Mesothelial cell of epicardium (in vitro differentiated cells): ENCODE measurements around the gene ECI1. TPM values are rescaled to one million over a fixed set of nuclear protein-coding genes. Genes with fewer than 3 reads are reported as not detected.

ENCODE experiments used
- DNase-seq, 2 experiments: peaks; one replicate each; pipeline ENCODE4 v3.0.0; 2021; ENCODE audit warnings: low spot score in 2 of 2; ENCODE audit not compliant: unreplicated experiment in 2 of 2
- H3K27ac Mint-ChIP-seq: 2 replicates; pipeline ENCODE4 v1.8.0; 2021; ENCODE audit warnings: mixed read lengths
- H3K27me3 Mint-ChIP-seq: 2 replicates; pipeline ENCODE4 v1.8.0; 2021; ENCODE audit warnings: low read depth, mixed read lengths
- H3K36me3 Mint-ChIP-seq: 2 replicates; pipeline ENCODE4 v1.8.0; 2021; ENCODE audit warnings: mixed read lengths
- H3K4me1 Mint-ChIP-seq: 2 replicates; pipeline ENCODE4 v1.8.0; 2021; ENCODE audit warnings: mixed read lengths
- H3K4me3 Mint-ChIP-seq: 2 replicates; pipeline ENCODE4 v1.8.0; 2021; ENCODE audit warnings: mild to moderate bottlenecking, moderate library complexity, mixed read lengths
- H3K9me3 Mint-ChIP-seq: 2 replicates; pipeline ENCODE4 v1.8.0; 2021; ENCODE audit warnings: mixed read lengths
- total RNA-seq: library from RNA; stranded (reverse); gene quantifications from 3 replicates; pipeline ENCODE4 v1.2.1, GENCODE V29; 2021
- TF ChIP-seq, protein P1 (sequence below): fragments of 200-600 bp; sonication (generic); IDR thresholded peaks from one replicate; pipeline ENCODE4 v1.5.0; 2021; ENCODE audit warnings: antibody characterized with exemption; ENCODE audit not compliant: unreplicated experiment

The ECI1 gene
- total RNA-seq, 1 donor from 2014 or later, result 53.3 TPM

DNA sequence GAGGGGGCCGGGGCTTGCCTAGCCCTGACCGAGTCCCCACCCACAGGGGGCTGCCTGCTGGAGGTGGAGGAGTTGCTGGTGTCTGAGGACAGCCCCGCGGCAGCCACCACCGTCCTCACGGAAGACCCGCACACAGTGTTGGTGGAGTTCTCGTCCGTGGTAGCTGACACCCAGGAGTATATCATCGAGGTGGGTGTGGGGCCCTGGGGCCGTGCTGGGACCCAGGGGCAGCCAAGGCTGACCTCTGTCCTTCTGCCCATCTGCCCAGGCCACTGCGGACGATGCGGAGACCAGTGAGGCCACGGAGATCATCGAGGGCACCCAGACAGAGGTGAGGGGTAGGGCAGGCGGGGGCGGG is 16.6 kb downstream of the ECI1 start:
- Mint-ChIP-seq H3K27ac (no peak overlapping the region), H3K9me3 (no peaks in the 10 kb centered on the region), H3K36me3 (peaks cover 10% of the 10 kb centered on the region), H3K4me3 (no peak overlapping the region), H3K4me1 (peaks cover 2% of the 10 kb centered on the region), H3K27me3 (peaks cover 44% of the 10 kb centered on the region)
- TF ChIP-seq, protein P1, sequence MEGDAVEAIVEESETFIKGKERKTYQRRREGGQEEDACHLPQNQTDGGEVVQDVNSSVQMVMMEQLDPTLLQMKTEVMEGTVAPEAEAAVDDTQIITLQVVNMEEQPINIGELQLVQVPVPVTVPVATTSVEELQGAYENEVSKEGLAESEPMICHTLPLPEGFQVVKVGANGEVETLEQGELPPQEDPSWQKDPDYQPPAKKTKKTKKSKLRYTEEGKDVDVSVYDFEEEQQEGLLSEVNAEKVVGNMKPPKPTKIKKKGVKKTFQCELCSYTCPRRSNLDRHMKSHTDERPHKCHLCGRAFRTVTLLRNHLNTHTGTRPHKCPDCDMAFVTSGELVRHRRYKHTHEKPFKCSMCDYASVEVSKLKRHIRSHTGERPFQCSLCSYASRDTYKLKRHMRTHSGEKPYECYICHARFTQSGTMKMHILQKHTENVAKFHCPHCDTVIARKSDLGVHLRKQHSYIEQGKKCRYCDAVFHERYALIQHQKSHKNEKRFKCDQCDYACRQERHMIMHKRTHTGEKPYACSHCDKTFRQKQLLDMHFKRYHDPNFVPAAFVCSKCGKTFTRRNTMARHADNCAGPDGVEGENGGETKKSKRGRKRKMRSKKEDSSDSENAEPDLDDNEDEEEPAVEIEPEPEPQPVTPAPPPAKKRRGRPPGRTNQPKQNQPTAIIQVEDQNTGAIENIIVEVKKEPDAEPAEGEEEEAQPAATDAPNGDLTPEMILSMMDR, result no peak
- no peak for DNase-seq

DNA sequence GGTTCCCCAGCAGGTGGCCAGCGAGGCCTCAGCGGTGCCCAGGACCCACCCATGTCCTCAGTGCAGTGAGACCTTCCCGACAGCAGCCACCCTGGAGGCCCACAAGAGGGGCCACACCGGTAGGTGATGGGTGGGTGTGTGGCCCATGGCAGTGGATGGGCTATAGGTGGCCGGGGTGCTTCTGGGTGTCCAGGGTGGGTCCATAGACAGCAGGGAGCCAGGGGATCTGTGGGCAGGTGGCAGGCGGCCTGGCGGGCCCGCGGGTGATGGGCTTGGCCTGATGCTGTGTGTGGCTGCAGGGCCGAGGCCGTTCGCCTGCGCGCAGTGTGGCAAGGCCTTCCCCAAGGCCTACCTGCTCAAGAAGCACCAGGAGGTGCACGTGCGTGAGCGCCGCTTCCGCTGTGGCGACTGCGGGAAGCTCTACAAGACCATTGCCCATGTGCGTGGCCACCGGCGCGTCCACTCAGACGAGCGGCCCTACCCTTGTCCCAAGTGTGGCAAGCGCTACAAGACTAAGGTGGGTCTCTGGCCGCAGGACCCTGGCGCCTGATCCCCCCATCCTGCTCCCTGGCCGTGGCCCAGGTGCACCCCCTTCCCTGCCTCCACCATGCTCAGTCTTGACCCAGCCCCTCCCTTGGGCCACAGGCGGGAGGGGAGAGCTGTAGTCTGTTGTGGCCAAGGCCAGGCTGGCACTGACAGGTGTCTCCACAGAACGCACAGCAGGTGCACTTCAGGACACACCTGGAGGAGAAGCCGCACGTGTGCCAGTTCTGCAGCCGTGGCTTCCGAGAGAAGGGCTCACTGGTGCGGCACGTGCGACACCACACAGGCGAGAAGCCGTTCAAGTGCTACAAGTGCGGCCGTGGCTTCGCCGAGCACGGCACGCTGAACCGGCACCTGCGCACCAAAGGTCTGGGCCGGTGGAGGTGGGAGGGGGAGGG is 17.2 kb downstream of the ECI1 start:
- H3K4me1 Mint-ChIP-seq, result peaks cover 2% of the 10 kb centered on the region
- H3K9me3 Mint-ChIP-seq, result no peaks in the 10 kb centered on the region
- DNase-seq, result no peak
- peaks cover 38% of the 10 kb centered on the region for H3K27me3 Mint-ChIP-seq
- TF ChIP-seq, protein P1, result no peak
- peaks cover 6% of the 10 kb centered on the region for H3K36me3 Mint-ChIP-seq
- no peak overlapping the region for H3K27ac Mint-ChIP-seq
- H3K4me3 Mint-ChIP-seq, result no peak overlapping the region

DNA sequence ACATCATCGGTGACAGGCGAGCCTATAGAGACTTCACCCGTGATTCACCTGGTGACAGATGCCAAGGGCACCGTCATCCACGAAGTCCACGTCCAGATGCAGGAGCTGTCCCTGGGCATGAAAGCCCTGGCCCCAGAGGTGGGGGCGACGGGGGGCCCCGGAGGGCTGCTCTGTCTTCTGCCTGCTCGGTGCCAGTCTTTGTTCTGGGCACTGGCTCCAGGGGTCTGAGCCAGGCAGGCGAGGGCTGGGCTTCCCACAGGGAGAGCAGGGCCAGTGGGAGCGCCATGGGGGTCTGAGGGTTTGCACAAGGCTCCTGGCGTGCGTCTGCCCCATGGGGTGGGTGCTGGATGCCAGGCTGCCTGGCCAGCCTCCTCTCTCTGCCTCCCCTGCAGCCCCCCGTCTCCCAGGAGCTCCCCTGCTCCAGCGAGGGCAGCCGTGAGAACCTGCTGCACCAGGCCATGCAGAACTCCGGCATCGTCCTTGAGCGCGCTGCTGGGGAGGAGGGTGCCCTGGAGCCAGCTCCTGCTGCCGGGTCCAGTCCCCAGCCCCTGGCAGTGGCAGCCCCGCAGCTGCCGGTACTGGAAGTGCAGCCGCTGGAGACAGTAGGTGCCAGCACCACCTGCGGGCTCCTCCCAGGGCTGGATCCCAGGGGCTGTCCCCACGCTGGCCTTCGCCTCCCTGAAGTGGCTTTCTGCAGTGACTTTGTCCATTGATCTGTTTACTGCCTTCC is 18.2 kb downstream of the ECI1 start:
- Mint-ChIP-seq H3K27ac (no peak overlapping the region), H3K27me3 (peaks cover 33% of the 10 kb centered on the region), H3K36me3 (peaks cover 6% of the 10 kb centered on the region), H3K4me1 (peaks cover 2% of the 10 kb centered on the region), H3K9me3 (no peaks in the 10 kb centered on the region), H3K4me3 (no peak overlapping the region)
- DNase-seq, result no peak
- TF ChIP-seq, protein P1, result no peak

DNA sequence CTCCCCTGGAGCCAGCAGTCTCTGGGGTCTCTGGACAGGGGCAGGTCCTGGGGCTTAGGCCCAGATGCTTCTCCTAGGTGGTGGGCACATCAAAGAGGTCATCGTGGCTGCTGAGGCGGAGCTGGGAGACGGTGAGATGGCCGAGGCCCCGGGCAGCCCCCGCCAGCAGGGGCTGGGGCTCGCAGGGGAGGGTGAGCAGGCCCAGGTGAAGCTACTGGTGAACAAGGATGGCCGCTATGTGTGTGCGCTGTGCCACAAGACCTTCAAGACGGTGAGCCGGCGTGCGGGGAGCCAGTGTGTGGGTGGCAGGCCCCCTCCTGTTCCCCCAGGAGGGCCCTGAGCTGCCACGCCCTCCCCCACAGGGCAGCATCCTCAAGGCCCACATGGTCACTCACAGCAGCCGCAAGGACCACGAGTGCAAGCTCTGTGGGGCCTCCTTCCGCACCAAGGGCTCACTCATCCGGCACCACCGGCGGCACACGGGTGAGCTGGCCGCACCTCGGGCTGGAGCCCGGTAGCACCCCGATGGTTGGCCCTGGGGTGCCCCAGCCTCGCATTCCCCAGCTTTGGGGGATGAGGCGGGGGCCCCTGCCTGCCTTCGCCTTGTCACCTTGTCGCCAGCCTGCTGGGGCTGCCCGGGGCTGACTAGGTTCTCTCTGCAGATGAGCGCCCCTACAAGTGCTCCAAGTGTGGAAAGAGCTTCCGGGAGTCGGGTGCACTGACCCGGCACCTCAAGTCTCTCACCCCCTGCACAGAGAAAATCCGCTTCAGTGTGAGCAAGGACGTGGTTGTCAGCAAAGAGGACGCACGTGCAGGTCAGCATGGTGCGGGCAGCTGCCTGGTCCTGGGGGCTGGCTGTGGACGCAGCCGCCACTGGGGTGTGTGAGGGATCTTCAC is 19.0 kb downstream of the ECI1 start:
- H3K27me3 Mint-ChIP-seq, result peaks cover 27% of the 10 kb centered on the region
- H3K27ac Mint-ChIP-seq, result no peak overlapping the region
- no peaks in the 10 kb centered on the region for H3K9me3 Mint-ChIP-seq
- H3K4me3 Mint-ChIP-seq, result no peak overlapping the region
- peaks cover 6% of the 10 kb centered on the region for H3K36me3 Mint-ChIP-seq
- TF ChIP-seq, protein P1, result no peak
- DNase-seq, result no peak
- H3K4me1 Mint-ChIP-seq, result no peaks in the 10 kb centered on the region
